GM20000 (cell line): Measurements from ENCODE around the gene FMO5.
A peak's percentile ranks its signal among the peaks of the same experiment; 100 is the strongest.
"Not testable (repeated sequence)": the region's sequence is repeated elsewhere in the genome, so short reads cannot be mapped to it uniquely, and the experiment has no call there.

Source experiments
- DNase-seq: peaks from one replicate; pipeline ENCODE4 v3.0.0; 2012; ENCODE audit warnings: low spot score
- CTCF ChIP-seq: IDR thresholded peaks from 2 replicates; pipeline ENCODE4 v1.5.1; 2012; ENCODE audit warnings: mild to moderate bottlenecking, control low read depth; ENCODE audit errors: extremely low read depth, missing control alignments

The FMO5 gene

GRCh38 chr1:147171399-147172167 is 53.6 kb downstream of the FMO5 start:
- DNase-seq = peak; percentile 22
- TF ChIP-seq CTCF = no peak

GRCh38 chr1:147169840-147170674 is 55.1 kb downstream of the FMO5 start:
- TF ChIP-seq CTCF = no peak
- DNase-seq = no peak

- no peak for TF ChIP-seq CTCF
- no peak for DNase-seq
Observed at GRCh38 chr1:147169171-147169570, 56.0 kb downstream of the FMO5 start.

DNA sequence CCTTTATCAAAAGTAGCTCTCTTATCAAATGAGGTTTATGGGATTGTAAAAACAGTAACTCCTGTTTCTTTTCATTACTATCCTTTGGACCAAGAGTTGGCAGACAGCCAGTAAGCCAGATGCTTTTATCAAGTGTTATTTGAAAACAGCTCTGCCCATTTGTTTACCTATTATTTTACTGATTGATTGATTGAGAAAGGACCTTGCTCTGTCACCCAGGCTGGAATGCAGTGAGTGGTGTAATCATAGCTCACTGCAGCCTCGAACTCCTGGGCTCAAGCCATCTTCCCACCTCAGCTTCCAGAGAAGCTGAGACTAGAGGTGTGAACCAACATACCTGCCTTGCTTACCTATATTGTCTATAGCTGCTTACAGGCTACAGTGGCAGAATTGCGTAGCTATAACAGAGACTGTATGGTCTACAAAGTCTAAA is 56.5 kb downstream of the FMO5 start:
- DNase-seq = no peak
- no peak for TF ChIP-seq CTCF

DNA sequence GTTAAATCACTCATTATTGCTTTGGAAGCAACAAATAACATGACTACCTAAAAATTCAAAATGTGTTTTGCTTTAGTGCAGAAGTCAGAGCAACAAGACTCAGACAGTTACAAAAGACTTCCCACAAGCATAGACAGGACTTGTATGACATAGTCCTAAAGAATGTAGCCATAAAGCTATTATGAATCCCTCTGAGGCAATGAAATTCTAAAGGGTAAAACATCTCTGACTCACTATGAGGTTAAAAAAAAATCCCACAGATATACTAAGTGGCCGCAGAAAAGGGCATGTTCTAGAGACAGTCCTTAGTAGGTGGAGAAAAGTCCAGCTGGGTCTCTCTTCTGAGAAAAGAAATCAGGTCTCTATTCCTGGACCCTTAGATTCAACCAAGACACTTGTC is 57.8 kb downstream of the FMO5 start:
- no peak for DNase-seq
- no peak for TF ChIP-seq CTCF

GRCh38 chr1:147163019-147163418 is 62.1 kb downstream of the FMO5 start:
- TF ChIP-seq CTCF = no peak
- DNase-seq = no peak

DNA sequence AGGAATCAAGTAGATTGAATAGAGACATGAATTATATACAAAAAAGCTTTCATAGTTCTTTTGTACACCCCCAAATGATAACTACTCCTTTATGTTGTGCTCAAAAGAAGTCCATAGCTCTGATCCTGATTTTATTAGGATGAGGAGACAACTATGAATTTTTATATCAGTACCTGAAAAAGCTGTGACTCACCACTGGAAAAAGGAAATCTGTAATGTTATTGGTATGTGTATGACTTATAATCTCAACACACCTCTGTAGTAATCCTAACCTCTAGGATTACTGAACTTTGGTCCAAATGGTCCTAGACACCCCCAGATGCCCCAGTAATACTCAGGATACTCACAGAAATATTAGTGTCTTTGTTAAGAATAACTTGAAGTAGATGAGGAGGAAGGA is 63.0 kb downstream of the FMO5 start:
- no peak for DNase-seq
- TF ChIP-seq CTCF = no peak

DNA sequence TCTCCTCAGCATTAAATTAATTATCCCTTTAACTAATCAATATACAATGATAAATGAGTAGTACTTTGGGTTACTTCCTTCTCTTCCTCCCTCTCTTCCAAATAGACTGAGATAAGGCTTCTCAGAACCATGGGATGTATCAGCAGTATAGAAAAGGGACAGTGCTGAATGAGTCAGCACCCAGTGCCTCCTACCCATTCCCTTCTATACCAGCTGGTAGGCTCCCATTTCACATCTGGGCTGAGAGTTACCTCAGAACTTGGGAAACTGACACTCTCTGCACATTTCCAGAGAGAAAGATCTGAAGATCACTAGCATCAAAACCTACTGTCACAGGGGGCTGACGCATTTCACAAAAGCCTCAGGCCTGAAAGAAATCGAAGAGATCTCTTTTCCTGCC is 68.0 kb downstream of the FMO5 start:
- DNase-seq = not testable (repeated sequence)
